ENCODE data around the gene RALA.
A peak's percentile ranks its signal among the peaks of the same experiment; 100 is the strongest.

Gene RALA

DNA sequence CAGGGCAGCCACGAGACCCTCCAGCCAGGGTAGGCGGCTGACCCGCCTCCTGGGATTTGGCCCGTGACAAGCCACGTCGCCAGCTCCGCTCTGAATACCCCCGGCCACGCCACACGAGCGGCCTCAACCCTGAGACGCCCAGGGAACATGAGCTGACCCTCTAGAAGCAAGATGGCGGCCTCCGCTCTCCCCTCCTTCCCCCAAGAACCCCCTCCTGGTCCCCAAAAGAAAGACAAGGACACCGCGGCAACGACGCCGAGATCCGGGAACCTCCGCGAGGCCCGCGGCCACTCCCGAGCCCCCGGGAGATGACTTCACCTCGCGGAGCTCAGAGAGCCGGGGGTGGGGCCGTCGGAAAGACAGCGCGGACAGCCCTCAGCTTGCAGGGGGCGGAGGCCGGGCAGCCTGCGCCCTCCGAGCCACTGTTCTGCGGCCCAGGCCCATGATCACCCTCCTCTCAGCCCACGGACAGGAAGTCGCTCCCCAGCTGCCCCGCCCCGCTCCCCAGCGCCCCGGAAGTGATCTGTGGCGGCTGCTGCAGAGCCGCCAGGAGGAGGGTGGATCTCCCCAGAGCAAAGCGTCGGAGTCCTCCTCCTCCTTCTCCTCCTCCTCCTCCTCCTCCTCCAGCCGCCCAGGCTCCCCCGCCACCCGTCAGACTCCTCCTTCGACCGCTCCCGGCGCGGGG is at the start of gene RALA:
TSS of gene RALA (plus strand) at position 526 of the 685 bp plus-strand sequence. CDS start 63,096 bp downstream, outside the sequence.
- DNase-seq: peak; percentile 92

GRCh38 chr7:39574673-39575349 is 48.6 kb upstream of the RALA start:
- peak; percentile 14 for DNase-seq

GRCh38 chr7:39577229-39577874 is 46.0 kb upstream of the RALA start:
- no peak for DNase-seq

GRCh38 chr7:39580149-39580874 is 43.1 kb upstream of the RALA start:
- DNase-seq: peak; percentile 97

DNA sequence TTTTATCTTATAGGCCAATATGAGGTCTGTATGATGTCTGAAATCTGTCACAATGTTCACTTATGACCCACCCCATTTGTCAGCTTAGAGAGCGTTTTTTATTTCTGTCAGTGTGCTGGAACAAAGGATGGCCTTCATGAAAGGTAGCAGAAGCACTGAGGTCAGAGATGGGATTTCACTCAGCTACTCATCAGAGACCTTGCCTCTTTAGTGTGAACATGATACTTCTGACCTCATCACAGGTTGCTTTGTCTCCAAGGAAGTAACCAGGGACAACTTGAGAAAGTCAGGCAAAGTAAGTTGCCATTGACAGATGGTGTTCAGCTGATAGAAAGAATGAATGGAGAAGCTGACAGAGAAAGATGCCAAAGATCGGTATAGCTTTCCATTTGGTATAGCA is 40.8 kb upstream of the RALA start:
- DNase-seq: no peak

DNA sequence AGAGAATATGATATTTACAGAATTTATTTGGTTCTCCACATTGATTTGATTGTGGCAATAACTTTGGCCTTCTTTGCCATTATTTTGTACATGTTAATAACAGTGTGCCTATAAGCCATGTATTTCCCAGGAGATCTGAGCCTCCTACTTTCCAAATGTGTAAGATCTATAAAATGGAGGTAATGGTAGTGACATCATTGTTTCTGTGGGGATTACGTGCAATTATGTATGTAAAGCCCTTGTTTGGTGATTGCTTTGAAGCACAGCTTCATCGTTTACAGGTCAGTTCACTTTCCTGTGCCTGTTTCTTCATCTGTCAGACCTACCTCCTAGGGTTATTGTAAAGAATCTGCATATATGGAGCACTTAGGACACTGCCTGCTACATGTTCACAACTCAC is 39.8 kb upstream of the RALA start:
- no peak for DNase-seq

- DNase-seq: no peak
Observed at GRCh38 chr7:39587393-39587792, 36.0 kb upstream of the RALA start.

GRCh38 chr7:39588416-39588815 is 35.0 kb upstream of the RALA start:
- no peak for DNase-seq

DNA sequence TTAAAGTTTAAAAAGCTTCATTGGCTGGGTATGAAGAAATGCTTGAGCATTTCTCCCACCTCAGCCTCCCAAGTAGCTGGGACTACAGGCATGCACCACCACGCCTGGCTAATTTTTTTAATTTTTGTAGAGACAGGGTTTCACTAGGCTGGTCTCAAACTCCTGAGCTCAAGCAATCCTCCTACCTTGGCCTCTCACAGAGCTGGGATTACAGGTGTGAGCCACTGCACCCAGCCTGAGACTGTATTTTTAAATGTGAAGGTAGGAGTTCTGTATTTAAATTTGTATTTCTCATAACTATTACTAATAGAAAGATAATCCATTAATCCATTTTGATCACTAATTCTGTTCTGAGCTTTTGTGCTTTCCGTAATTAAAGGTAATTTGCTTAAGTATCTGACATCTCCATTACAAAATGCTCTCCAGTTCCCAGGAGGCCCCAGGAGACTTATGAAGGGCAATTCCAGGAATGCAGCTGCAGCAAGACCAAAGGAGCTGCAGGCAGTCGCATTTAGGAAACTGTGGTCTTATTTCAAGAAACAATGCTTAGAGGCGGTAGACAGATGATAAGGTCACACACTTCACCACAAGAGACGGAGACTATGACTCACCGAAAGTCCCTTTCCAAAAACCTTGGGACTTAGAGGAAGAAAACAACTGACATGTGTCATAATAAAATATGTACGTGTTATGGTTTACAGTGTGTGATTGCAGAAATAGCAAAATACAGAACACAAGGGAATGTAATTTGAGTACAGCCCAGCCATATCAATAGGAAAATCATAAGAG is 33.9 kb upstream of the RALA start:
- peak; percentile 95 for DNase-seq

GRCh38 chr7:39592586-39592985 is 30.8 kb upstream of the RALA start:
- no peak for DNase-seq

DNA sequence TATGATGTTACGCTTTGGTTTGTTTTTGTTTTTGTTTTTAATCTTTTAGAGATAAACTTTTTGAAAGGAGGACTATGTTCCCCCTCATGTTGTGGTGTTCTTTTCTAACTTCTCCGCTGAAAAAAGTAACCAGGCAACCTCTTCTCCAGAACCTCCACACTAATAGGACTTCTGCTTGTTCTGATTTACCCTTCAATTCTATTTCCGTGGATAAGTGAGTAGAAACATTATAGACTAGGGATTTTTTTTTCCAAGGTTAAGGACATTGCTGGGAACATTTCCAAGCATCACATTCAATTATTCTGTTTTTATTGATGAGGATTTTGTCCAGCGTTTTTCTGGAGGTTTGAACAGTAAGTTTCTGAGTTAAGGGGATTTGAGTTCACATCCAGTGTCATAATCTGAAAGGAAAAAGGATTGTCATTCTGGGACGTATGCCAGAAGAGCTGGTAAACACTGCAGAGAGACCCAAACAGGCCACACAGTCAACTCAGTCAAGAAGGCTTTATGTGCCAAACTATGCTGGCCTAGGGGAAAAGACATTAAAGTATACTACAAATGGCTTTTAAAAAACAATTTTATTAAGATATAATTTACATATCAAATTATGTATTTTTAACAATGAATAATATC is 28.3 kb upstream of the RALA start:
- DNase-seq: no peak

DNA sequence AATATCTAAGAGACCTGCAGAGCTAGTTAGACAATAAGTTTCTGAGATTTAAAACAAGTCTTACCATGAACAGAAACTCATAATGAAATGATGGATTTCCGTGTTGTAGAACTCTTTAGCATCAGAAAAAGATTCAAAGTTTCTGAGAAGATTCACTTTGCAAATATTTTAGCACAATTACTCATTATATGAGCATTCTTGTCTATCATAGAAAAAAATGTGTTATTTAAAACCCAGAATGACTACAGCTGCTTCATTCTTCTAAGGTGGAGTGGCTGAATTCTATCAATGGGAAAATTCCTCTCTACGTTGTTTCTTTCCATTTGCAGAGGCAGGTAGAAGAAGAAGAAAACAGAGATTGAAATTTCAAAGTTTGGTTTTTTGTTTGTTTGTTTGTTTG is 21.0 kb upstream of the RALA start:
- DNase-seq: no peak

DNA sequence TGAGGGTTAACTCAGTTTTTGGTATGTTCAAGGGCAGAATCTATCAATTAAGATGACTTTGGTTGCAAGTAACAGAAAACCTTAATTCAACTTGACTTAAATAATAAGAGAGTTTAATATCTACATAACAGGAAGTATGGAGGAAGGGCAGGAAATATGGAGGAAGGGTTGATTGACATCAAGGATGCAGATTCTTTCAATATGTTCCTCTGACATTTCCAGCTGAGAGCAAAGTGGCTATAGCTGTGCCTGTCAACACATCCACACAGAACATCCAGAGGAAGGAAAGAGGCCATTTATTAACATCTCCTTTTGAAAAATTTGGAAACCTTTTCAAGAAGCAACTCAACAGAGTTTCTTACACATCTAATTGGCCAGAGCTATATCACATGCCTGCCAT is 19.4 kb upstream of the RALA start:
- no peak for DNase-seq

GRCh38 chr7:39605087-39605486 is 18.3 kb upstream of the RALA start:
- no peak for DNase-seq

- peak; percentile 82 for DNase-seq
Observed at GRCh38 chr7:39606352-39606751, 17.0 kb upstream of the RALA start.

DNA sequence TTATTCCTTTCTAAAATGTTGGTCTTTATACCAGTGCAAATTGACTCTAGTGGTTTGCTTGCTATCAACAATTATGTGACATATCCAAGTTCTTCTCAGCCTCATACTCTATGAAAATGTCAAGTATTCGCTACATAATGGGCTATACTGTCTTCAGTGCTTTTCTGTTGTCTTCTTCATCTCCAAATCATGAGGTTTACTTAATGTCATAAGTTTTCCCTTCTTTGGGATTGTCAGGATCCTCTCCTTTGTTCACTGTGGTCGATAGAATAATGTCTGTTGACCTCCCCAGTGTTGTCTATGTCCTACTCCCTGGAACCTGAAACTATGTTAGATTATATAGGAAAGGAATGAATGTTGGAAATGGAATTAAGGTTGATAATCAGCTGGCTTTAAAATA is 16.4 kb upstream of the RALA start:
- DNase-seq: no peak

DNA sequence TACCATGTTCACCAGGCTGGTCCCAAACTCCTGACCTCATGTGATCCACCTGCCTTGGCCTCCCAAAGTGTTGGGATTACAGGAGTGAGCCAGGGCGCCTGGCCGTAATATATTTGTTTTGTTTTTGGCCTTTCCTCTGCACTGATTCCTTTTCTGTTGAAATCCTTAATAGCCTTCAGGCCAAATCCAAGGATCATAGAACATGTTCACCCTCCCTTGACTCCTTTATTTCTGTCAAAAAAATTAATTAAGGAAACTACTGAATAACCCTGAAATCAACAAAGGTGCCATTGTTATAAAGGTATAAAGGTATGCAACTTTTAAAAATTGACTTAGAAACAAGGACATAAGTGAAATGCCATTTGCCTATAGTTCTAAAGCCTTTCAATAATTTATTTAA is 15.5 kb upstream of the RALA start:
- no peak for DNase-seq

DNA sequence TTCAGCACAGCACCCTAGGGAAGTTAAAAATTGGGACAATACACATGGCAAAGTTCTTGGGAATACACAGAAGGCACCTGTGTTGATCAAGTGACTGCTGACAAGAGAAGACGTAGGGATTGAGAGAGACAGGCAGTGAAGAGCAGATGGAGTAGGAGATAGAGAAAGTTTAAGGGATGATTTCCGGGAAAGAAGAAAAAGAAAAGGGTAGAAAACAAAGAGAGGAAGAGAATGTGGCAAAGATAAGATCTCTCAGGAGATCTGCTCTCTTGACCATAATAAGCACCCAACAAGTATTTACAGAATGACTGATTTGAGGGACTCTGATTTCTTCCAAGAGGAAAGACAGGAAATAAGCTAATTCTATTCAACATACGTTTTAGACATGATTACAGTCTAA is 15.1 kb upstream of the RALA start:
- no peak for DNase-seq

DNA sequence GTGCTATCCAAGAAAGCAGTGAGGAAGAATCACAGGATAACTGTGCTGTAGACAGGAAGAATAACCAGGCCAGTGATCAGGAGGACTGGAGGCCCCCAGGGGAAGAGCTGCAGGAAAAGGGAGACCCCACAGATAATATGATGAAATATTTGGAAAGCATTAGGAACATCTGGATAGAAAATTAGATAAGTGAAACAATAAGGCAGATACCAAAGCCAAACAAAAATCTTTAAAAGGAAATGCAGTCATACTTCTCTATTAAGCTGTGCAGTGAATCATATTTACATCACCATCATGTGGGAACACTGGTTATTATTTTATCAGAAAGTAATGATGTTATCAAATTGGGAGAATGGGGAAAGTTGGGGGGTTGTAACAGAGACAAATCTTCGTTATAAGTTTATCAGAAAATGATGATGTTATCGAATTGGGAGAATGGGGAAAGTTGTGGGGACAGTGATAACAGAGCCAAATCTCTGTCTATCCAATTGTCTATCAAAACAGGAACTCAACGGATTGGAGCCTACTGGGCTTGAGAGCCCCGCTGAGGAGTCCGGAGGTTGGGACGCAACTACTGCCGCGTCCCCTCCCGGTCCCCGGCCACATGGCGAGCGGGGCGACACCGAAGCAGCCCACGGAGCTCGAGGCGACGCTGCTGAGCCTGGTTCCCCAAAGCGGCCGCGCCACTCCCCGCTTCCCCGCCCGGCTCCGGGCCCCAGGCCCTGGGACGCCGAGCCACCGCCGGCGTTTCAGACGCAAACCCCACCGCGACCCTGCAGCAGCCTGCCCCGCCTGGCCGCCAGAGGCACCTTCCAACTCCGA is 14.0 kb upstream of the RALA start:
- DNase-seq: peak; percentile 48

DNA sequence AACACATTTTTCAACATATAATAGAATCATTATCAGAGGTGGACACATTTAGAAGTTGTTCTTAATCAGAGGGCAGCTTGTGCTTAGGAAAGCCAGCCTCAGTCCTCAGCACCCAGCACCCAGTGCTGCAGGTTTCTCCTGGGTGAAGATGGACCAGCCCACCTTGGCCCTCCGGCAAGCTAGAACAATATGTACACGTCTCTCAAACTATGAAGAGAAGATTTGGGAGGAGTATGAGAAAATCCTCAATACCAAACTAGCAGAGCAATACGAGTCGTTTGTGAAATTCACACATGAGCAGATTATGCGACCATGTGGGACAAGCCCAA is 13.5 kb upstream of the RALA start:
- no peak for DNase-seq

- no peak for DNase-seq
Observed at GRCh38 chr7:39613577-39613976, 9.8 kb upstream of the RALA start.

Measured in hematopoietic multipotent progenitor cell treated with erythropoietin and hydrocortisone succinate and interleukin-3 and kit ligand, for 6 days (in vitro differentiated cells).